Measurements from ENCODE around the gene TPTE2. TPM values are rescaled to one million over a fixed set of nuclear protein-coding genes. Genes with fewer than 3 reads are reported as not detected.

The TPTE2 gene
- total RNA-seq, 4 donors from 2014 or later = 2.0 TPM; not detected in 3

DNA sequence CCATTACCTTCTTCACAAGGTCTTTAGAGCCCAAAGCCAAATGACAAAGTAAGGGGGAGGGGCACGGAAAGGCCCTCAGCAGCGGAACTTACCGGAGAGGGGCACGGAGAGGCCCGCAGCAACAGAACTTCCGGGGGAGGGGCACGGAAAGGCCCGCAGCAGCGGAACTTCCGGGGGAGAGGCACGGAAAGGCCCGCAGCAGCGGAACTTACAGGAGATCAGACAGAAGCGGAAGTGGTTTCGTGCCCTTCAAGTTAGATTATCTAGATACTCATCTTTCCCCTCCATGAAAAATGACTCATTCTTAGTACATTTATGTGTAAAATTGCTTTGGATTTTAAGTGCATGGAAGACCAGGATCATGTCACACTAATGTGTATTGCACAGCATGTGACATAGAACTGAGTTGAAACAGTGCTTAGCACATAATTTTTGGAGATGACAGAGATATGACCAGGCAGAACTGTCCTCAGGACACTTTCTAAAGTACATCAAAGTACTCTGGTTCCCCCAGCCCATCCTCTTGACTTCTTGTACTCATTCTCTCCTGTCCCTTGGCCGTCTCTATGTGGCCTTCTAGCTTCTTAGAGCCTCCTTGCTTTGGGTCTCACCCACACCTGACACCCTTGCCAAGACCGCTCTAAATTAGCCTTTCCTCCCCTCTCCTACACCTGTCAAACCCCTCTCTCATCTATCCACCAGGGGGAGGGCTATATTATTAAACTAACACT, 25.7 kb upstream of the TPTE2 start:
- H3K9me3 ChIP-seq = no peaks in the 10 kb centered on the region
- no peaks in the 10 kb centered on the region for H3K36me3 ChIP-seq
- H3K4me1 ChIP-seq = no peaks in the 10 kb centered on the region
- WGBS, 2 donors = 31 to 47% methylated on average over 17 of the region's 17 CpGs
- H3K27ac ChIP-seq = no peak overlapping the region
- TF ChIP-seq EP300 (IDR thresholded peaks at IDR 0.05) (no peak), POLR2A (IDR thresholded peaks at IDR 0.05) (no peak)
- TF ChIP-seq, protein P1, sequence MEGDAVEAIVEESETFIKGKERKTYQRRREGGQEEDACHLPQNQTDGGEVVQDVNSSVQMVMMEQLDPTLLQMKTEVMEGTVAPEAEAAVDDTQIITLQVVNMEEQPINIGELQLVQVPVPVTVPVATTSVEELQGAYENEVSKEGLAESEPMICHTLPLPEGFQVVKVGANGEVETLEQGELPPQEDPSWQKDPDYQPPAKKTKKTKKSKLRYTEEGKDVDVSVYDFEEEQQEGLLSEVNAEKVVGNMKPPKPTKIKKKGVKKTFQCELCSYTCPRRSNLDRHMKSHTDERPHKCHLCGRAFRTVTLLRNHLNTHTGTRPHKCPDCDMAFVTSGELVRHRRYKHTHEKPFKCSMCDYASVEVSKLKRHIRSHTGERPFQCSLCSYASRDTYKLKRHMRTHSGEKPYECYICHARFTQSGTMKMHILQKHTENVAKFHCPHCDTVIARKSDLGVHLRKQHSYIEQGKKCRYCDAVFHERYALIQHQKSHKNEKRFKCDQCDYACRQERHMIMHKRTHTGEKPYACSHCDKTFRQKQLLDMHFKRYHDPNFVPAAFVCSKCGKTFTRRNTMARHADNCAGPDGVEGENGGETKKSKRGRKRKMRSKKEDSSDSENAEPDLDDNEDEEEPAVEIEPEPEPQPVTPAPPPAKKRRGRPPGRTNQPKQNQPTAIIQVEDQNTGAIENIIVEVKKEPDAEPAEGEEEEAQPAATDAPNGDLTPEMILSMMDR (IDR thresholded peaks at IDR 0.05) = no peak
- no peak overlapping the region for H3K4me3 ChIP-seq
- no peaks in the 10 kb centered on the region for H3K27me3 ChIP-seq
- no peak for DNase-seq (ENCODE audit: low spot score in 2 of 2)

DNA sequence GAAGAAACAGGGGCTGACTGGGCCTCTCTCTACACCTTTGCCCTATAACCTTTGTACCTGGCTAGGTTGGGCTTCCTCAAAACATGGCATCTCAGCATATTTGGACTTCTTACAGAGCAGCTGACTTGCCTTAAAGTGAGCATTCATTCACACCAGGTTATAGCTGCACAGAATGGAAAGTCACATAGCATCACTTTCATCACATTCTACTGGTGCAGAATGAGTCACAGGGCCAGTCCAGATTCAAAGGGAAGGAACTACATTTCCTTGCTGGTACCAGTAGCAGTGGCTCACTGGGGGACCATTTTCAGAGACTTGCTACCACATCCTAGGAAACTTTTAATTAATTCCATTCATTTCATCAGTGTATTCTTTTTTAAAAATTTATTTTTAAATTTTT, 20.3 kb upstream of the TPTE2 start:
- Histone ChIP-seq H3K27ac (no peak overlapping the region), H3K4me3 (no peak overlapping the region), H3K9me3 (no peaks in the 10 kb centered on the region), H3K4me1 (no peaks in the 10 kb centered on the region), H3K27me3 (no peaks in the 10 kb centered on the region), H3K36me3 (no peaks in the 10 kb centered on the region)
- TF ChIP-seq EP300 (IDR thresholded peaks at IDR 0.05) = no peak
- TF ChIP-seq, protein P1 (IDR thresholded peaks at IDR 0.05) = no peak
- TF ChIP-seq POLR2A (IDR thresholded peaks at IDR 0.05) = no peak
- DNase-seq (ENCODE audit: low spot score in 2 of 2) = no peak

DNA sequence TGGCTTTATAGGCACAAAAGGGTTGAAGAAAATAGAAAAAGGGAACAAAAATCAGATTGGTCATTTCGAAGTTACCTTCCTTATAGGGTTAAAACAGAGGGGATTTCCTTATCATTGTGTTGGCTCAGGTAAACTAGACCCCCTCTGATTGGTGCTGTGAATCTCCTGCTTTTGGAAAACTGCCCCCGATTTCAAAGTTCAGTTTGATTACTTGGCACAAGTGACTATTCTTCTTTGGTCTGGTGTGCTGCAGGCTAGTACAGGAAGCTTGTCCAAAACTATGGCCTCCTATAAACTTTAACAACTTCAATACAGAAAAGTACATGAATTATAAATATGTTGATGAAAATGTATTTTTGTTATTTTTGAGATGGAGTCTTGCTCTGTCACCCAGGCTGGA, 13.9 kb upstream of the TPTE2 start:
- H3K4me1 ChIP-seq = no peaks in the 10 kb centered on the region
- no peak overlapping the region for H3K4me3 ChIP-seq
- H3K36me3 ChIP-seq = no peaks in the 10 kb centered on the region
- H3K27ac ChIP-seq = no peak overlapping the region
- 63 to 64% methylated on average over 2 of the region's 2 CpGs for WGBS, 2 donors
- TF ChIP-seq, protein P1 (IDR thresholded peaks at IDR 0.05) = no peak
- TF ChIP-seq EP300 (IDR thresholded peaks at IDR 0.05) (no peak), POLR2A (IDR thresholded peaks at IDR 0.05) (no peak)
- no peaks in the 10 kb centered on the region for H3K27me3 ChIP-seq
- no peaks in the 10 kb centered on the region for H3K9me3 ChIP-seq
- DNase-seq (ENCODE audit: low spot score in 2 of 2) = no peak

DNA sequence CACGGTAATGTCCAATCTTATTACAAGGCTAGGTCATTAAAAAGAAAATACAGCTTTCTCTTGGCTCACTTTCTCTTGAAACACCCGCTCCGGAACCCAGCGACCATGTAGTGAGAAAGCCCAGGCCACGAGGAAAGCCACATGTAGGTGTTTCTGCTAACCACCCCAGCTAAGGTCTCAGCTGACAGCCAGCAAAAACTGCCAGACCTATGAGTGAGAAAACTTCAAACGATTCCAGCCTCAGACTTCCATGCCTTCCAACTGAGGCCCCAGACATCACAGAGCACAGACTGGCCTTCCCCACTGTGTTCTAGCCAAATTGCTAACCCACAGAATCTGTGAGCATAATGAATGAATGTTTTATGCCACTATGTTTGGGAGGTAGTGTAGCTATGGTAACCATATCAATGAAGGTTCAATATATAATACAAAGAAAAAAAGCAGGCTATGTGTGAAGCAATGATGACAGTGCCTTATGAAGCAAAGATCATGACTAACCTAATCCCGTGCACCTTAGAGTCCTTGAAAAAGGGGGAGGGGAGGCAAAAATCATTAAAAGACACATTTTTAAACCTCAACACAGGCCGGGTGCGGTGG, 11.9 kb upstream of the TPTE2 start:
- Histone ChIP-seq H3K4me3 (no peak overlapping the region), H3K9me3 (no peaks in the 10 kb centered on the region), H3K27me3 (no peaks in the 10 kb centered on the region), H3K4me1 (no peaks in the 10 kb centered on the region), H3K27ac (no peak overlapping the region), H3K36me3 (no peaks in the 10 kb centered on the region)
- TF ChIP-seq POLR2A (IDR thresholded peaks at IDR 0.05) (no peak), EP300 (IDR thresholded peaks at IDR 0.05) (no peak)
- TF ChIP-seq, protein P1 (IDR thresholded peaks at IDR 0.05) = no peak
- WGBS, 2 donors = 83 to 84% methylated on average over 9 of the region's 9 CpGs
- no peak for DNase-seq (ENCODE audit: low spot score in 2 of 2)

DNA sequence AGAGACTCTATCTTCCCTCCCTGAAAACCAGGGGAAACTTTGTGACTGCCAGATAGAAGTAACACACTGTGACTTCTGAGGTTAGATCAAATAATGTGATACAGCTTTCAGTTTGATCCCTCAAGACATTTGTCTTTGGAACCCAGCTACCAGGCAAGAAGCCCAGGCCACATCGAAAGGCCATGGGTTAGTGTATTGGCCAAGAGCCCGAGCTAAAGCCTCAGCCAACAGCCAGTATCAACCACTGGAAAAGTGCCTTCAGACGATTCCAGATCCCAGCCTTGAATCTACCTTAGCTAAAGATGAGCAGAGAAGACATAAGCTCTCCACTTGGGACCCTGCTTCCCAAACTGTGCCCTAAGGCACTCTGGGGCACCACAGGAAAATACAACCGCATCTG, 10.9 kb upstream of the TPTE2 start:
- no peaks in the 10 kb centered on the region for H3K36me3 ChIP-seq
- H3K27ac ChIP-seq = no peak overlapping the region
- H3K4me1 ChIP-seq = no peaks in the 10 kb centered on the region
- H3K4me3 ChIP-seq = no peak overlapping the region
- DNase-seq (ENCODE audit: low spot score in 2 of 2) = no peak
- H3K27me3 ChIP-seq = no peaks in the 10 kb centered on the region
- TF ChIP-seq EP300 (IDR thresholded peaks at IDR 0.05) = no peak
- TF ChIP-seq, protein P1 (IDR thresholded peaks at IDR 0.05) = no peak
- no peak for TF ChIP-seq POLR2A (IDR thresholded peaks at IDR 0.05)
- H3K9me3 ChIP-seq = no peaks in the 10 kb centered on the region
- WGBS, 2 donors = 76 to 86% methylated on average over 4 of the region's 4 CpGs
